GM19455 (cell line): ENCODE results near the gene SKOR1.

Experiments
- ATAC-seq: cut with Tn5 transposase; IDR thresholded peaks from one replicate; pipeline ENCODE4 v1.9.1; 2021; ENCODE audit not compliant: unreplicated experiment

SKOR1 gene, protein sequence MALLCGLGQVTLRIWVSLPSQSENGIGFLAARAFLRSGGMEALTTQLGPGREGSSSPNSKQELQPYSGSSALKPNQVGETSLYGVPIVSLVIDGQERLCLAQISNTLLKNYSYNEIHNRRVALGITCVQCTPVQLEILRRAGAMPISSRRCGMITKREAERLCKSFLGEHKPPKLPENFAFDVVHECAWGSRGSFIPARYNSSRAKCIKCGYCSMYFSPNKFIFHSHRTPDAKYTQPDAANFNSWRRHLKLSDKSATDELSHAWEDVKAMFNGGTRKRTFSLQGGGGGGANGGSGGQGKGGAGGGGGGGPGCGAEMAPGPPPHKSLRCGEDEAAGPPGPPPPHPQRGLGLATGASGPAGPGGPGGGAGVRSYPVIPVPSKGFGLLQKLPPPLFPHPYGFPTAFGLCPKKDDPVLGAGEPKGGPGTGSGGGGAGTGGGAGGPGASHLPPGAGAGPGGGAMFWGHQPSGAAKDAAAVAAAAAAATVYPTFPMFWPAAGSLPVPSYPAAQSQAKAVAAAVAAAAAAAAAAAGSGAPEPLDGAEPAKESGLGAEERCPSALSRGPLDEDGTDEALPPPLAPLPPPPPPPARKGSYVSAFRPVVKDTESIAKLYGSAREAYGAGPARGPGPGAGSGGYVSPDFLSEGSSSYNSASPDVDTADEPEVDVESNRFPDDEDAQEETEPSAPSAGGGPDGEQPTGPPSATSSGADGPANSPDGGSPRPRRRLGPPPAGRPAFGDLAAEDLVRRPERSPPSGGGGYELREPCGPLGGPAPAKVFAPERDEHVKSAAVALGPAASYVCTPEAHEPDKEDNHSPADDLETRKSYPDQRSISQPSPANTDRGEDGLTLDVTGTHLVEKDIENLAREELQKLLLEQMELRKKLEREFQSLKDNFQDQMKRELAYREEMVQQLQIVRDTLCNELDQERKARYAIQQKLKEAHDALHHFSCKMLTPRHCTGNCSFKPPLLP

DNA sequence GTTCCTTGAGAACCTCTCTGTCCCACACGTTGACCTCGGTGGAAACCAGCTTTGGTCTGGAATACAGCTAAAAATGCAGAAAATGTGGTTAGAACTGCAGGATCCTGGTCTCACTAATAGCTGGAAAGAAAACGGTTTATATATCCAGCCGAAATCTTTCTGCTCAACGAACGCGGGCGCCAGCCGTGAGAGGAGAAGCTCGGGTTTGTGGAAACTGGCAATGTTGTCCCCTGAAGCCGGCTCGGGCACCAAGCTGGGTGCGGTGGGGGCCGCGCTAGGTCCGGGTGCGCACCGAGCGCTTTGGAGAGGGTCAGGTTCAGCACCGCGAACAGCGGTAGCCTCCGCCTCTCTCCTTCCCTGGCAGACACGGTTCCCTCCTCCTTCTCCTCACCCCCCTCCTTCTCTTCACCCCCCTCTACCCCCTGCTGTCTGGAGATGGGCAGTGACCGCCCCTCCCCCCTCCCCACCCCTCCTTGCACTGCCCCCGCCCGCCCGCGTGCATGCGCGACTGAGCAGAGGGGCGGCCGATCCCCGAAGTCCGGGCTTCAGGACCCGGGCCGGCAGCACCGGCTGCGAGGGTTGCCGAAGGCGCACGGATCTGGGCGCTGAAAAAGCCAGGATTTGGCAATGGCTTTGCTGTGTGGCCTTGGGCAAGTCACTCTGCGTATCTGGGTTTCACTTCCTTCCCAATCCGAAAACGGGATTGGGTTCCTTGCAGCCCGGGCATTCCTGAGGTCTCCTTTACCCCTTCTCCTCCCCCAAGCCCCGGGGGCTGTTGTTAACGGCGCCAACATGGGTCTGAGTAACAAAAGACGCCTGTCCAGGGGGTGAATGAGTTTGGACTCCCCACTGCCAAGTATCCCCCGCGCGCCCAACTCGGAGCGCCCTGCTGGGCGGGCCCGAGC, at the start of gene SKOR1:
Gene SKOR1 (plus strand): TSS at position 534 of the 905 bp plus-strand sequence. CDS start 94 bp downstream, at position 628.
- ATAC-seq, result no peak

DNA sequence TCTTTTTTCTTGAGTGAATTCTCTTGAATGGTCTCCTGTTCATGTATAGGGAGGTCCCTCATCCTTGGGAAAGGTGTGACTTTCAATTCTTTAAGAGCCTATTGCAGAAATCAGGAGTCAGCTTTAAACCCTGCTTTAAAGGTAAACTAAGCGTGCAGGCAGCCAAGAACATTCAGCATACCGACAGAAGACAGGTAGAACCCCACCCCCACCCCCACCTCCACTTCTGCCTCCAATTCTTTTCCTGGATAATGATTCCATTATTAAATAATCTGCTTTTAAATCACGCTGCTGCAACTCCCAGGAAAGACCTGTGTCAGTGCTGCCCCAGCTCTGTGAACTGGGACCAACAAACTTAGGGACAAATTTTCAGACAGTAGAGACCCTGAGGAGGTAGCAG, 49.3 kb upstream of the SKOR1 start:
- ATAC-seq, result no peak

DNA sequence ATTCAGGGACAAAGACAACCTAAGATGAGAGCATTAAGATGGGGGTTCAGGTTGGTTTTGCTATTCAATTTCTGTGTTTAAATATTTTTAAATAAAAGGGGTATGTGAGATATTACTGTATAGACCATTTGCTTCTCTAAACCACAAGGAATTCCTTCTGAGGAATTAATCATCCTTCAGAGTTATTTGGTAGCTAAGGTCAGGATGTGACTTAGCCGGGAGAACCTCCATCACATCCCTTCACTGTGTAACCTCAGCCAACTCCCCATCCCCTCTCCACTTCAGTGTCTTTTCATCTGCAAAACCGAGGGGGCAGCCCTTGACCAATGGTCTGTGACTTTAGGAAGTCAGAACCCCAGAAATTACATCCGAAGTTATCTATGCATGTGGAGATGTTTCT, 48.7 kb upstream of the SKOR1 start:
- ATAC-seq, result no peak

DNA sequence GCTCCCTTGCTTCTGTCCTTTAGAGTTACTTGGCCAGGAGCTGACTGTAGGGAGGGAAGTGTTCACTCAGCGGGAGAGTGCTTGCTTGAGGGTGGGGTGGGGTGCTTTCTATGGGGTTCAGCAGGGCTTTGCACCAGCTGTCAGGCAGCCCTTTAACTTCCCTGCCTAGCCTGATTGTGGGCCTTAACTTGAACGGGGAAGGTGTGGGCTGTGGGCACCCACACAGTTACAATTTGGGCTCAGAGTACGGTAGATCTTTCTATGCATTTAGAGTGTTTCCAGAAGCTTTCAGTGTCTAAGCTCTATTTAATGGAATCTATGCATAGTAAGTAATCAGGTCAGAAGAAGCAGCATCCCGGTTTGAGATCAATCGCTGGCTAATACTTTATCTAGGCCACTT, 48.2 kb upstream of the SKOR1 start:
- no peak for ATAC-seq

DNA sequence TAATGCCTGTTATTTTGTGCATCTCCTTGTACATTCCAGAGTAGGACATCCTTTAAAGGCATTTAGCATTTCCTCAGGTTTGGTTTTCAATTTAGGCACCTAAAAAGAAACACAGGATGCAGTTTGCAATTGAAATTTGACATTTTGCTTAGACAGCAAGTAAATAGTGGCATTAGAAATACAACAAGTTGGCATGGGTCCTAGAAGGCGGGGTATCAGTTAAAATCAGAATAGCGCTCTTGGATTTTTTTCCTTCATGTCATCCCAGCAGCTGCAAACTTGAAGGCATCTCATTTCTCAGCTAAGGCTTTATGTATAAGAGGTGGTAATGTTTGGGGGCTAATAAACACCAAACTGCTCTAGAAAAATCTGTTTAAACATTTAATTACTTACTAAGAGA, 47.5 kb upstream of the SKOR1 start:
- no peak for ATAC-seq

DNA sequence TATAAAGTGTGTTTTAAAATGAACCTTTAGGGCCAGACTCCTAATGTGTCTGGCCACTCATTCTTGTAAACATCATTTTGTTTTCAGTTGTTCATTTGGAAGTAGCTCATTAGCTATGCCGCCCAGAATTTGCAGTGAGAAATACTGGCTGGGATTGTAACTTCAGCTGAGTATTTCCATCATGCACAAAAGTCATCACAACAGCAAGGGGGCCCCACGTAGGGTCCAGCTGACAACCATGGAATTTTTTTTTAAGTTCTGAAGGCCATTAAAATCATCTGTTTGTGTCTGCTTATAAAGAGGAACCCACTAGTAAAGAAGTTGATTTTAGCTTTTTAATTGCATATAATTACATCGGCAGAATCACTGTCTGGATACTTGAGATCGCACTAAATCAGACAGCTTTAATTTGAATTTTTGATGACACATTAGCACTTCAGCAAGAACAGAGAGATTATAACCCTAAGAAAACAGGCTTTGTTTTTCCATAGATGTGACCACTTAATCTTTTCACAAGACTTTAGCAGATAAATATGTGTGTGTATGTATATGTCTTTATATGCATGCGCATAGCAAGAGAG, 46.3 kb upstream of the SKOR1 start:
- no peak for ATAC-seq

DNA sequence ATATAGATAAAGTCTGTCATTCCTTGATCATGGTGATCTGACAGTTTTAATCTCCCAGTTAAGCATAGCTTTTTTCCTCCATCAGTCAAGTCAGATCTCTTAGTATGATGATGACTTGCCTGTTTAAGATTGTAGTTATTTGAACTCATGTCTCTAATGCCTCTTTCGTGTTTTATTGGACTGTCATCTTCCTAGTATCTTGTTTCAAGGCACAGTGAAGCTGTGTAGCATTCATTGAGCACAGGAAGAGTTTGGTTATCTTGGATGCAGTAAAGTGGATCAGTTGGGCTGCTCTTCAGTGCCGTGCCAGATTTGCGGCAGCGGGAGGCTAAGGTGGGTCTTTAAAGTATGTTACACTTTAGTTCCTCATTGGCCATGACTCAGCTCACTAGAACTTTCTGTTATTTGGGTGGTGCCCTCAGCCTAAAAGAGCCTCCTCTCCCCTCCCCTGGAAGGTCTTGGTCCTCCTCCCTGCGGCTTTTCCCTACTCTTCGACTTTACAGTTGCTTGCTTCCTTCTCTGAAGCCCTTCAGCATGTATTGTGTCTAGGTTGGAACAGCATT, 45.7 kb upstream of the SKOR1 start:
- ATAC-seq, result no peak

DNA sequence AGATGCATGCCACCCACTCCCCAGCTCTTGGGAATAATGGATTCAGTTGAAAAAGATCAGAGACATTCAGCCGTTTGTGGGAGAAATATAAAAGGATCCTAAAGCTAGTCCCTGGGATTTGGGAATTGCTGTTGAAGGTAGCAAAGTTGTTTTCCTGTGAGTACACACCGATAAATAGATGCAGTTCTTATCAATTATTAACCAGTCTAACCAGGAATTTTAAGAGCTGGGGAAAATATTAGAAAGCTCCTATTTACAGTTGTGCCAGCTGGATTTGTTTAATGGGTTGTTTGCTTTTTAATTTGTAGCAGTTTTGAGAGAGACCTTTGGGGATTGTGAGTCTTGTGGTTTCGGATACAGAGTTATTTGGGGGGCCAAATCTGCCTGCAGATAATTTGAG, 44.2 kb upstream of the SKOR1 start:
- ATAC-seq, result no peak

DNA sequence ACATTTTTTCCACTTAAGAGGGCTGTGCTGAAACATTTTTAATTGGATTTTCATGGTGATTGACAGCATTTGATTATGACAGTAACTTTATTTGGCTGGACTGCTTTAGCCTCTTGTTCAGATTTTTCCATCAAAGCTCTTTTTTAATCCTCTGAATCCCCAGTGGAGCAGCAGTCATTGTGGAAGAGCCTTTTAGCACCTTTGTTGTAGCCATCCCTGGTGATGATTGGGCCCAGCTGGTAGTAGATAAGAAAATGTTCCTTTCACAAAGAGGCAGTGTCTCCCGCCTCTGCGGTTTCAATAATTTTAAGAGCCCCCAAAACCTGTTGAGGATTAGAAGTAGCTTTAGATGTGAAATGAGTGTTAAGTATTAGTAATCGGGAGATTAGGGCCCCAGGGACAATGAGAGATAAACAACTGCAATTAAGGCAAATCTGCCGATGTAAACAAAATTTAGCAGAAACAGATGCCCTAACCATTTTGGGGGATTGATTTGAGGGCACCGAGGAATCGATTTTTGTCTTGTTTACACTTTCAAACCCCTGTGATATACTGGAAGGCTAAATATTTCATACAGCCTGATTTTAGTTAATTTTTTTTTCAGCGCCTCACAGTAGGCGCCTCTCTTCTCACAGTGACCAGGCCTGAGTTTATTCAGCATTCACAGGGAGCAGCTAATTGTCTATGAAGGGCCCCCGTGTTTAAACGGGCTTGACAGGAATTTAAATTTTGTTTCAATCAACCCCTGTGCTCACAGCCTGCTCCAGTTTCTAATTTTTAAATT, 43.2 kb upstream of the SKOR1 start:
- ATAC-seq, result no peak

DNA sequence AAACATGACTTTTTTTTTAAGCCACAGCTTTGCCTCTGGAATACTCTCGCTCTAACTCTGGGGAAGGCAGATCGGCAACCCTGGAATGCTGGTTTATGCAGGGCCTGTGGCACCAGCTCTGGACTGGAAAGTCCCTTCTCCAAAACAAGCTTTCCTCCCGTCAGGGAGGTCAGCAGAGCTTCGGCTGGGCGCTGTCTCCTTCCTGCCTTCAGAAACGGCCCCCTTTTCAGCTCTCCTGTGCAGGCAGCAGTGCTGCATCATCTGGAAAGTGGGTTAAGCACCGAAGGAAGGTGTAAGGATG, 42.7 kb upstream of the SKOR1 start:
- no peak for ATAC-seq

DNA sequence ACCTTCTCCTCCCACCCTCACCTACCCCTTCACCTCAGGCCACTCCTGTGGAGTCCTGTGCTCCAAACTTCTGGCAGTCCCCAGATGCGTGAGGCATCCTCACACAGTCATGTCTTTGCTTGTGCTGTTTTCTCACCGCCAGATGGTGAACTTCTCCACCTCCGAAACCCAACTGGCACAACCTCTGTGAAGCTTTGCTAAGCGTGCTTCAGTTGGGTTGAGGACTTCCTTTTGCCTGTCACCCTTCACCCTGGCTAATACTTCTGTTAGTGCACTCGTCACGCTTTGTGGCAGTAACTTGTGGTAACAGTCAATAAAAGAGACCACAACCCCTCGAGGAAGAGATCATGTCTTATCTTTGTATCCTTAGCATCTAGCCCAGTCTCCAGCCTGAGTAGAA, 42.0 kb upstream of the SKOR1 start:
- no peak for ATAC-seq

DNA sequence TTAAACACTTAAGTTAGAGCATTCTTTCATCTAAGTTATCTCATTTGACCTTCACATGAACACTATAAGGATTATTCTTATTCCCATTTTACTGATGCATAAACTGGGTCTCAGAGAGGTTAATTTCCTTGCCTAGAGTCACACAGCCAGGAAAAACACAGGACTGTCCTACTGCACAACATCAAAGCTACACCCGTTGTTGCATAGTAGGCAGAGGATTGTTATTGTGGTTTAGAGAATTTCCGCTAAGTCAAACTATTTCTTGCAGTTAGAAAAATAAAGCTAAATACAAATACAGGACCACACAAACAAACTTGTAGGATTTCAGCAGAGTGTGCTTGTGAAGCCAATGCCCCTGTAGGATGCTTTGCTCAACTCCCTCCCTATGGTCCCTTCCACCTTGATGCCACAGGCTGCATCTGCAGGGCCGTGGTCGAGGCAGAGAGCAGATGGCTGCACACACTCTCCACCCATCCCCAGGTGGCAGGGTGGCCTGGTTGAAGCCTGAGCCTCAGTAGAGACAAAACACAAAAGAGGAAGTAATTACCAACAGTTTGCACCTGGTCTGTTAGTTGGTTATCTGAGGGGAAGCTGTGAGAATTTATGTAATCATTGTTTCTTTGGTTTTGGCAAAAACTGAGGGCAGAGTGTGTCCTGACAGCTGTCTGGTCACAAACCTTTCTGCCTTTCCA, 41.1 kb upstream of the SKOR1 start:
- ATAC-seq, result peak; percentile 86

DNA sequence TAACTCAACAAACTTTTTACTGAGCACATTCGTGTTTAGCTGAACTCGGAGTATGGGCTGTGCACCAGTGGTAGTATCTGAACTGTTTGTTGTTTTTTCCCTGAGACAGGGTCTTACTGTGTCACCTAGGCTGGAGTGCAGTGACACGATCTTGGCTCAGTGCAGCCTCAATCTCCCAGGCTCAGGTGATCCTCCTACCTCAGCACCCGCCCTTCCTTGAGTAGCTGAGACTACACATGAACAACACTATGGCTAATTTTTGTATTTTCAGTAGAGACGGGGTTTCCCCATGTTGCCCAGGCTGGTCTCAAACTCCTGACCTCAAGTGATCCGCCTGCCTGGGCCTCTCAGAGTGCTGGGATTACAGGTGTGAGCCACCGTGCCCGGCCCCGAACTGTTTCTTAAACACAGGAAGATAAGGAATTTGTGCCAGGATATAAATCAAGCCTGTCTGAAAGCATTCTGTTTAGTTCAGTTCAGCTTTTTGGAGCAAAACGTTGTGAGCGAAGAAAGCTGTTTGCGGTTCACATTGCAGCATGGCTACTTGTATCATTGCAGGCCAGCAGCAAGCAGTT, 40.4 kb upstream of the SKOR1 start:
- ATAC-seq, result peak; percentile 11

DNA sequence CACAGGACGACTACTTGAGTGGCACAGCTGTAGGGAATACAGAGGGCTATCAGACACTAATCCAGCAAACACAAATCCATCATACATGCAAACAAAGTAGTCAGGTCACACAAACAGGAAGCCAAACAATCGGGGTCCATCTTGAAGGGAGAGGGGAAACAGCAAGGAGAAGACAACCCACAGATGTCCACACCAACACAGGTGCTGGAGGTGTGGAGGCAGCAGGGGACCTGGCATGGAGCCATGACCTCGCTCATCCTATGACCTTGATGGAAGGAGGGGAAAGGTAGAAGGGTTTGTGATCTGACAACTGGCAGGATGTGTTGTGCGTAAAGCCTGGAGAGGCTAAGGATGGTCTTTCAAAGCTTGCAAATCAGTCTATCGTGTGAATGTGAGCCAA, 39.9 kb upstream of the SKOR1 start:
- no peak for ATAC-seq

DNA sequence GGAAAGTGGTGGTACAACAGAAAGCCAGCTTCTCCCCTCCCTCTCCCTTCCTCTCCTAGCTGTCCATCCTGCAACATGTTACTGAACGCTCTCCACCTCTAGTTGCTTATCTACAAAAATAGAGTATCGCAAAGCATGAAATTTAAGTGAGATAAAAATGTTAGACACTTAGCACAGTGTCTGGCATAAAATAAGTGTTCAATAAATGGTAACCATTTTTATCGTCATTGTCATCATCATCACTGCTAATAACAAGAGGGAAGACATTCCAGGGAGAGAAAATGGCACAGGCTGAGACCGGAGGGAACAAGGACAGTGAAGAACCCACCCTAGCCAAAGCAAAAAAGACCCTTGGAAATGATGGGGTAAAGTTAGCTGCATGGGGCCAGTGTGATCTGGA, 38.7 kb upstream of the SKOR1 start:
- no peak for ATAC-seq

DNA sequence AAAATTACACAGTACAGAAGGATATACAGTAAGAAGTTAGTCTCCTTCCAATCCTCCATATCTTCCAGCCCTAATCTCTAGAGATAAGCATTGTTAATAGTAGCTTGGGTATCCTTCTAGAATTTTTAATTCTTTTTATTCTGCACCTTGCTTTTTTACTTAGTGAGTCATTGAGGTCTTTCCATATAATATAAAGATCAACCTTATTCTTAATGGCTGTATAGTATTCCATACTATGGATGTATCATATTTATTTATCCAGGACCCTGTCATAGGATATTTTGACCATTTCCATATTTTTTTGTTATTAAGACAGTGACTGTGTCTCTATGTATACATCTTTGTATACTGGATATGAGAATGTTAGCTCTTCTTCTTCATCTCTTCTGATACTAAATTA, 36.3 kb upstream of the SKOR1 start:
- no peak for ATAC-seq

DNA sequence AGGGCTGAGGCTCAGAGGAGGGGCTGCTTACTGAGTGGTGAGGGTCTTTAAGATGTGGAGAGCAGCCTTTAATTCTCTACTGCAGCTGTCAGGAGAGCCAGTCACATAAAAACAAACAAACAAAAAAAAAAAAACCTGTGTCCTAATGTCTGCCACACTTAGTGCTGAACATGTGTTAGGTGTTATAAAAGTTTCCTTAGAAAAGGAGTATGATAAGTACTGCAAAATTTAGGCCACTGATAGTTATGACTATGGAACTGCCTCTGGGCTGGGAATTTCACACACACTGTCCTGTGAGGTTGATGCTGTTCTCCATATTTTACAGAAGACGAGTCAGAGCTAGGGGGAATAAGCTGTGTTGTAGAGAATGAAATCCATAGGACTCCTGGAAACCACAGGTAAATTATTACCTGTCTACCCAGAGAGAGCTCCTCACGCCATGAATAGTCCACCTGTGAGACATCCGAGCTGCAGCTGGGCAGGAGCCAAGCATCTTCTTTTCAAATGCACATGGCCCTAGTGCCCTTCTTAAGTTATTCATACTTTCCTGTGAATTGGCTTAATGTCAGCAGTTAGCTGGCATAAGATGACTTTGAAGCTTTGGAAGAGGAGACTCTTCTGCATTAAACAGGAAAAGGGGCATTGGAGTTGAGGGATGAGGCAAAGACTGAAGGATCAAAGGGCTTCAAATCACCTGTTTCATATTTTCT, 34.5 kb upstream of the SKOR1 start:
- ATAC-seq, result no peak

DNA sequence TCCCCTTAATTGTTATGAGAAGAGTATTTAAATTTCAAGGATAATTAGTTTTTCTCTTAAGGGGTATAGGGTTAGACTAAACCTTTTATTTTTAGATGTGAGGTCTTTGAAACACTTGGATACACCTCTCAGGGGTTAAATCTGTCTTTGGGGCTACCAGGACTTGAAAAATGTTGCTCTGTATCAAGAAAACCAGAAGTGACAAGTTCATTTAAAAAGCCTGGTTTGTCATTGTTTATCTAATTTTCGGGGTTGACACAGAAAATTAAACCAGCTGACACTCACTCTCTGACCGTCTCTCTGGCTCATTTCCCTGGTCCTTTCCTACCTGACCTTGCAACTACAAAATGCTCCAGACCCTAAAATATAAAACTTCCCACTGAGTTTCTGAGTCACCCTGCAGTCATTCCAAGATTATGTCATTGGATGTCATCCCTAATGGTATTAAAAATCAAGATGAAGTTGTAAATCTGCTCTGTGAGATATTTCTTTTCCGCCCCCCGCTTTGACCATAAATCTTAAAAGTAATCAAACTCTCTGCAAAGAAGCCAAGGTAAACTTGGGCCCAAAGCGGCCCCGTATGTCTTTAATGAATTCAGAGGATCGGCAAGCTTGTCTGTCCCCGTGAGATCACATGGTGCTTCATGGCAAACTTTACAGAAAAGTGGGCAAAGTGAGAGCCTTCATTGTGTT, 32.9 kb upstream of the SKOR1 start:
- ATAC-seq, result no peak
